GM12878 (cell line): Measurements from ENCODE around the gene CTIF. TPM values are rescaled to one million over a fixed set of nuclear protein-coding genes. Genes with fewer than 3 reads are reported as not detected.

Source experiments
- ATAC-seq: fragments of 200-7000 bp; cut with Tn5 transposase; 3 replicates; pipeline ENCODE4 v1.9.1; 2020; ENCODE audit warnings: mild to moderate bottlenecking, moderate library complexity
- BruUV-seq: library from RNA; stranded (reverse); fragments of 400-500 nt; replicated peaks from 2 replicates; lab custom pipeline; 2021; lab: Mats Ljungman, UMichigan
- CTCF ChIA-PET: fragments of 300-600 bp; sonication (Branson Sonifier 250); formaldehyde crosslinking; extraction: SDS; loops from one replicate; lab custom pipeline; 2021; ENCODE audit warnings: inconsistent platforms; lab: Yijun Ruan, JAX
- POLR2A ChIA-PET: fragments of 350-600 bp; formaldehyde crosslinking; extraction: SDS; loops from one replicate; lab custom pipeline; 2021; ENCODE audit warnings: inconsistent platforms; lab: Charles Lee
- RAD21 ChIA-PET: fragments of 300-600 bp; sonication (Branson Sonifier 250); formaldehyde crosslinking; loops from one replicate; lab custom pipeline; 2023; ENCODE audit warnings: antibody characterized with exemption; ENCODE audit not compliant: unreplicated experiment; lab: Charles Lee
- SMC1A ChIA-PET: fragments of 300-600 bp; sonication (Branson Sonifier 250); formaldehyde crosslinking; loops from one replicate; lab custom pipeline; 2023; ENCODE audit not compliant: unreplicated experiment, uncharacterized antibody; lab: Charles Lee
- DNase-seq: peaks from one replicate; pipeline ENCODE4 v3.0.0-alpha.2; 2011; ENCODE audit warnings: low read depth, low spot score
- FAIRE-seq: peaks from 3 replicates; lab custom pipeline; 2011; peaks lifted over from hg19 to GRCh38; lab: Jason Lieb, UNC
- H2AFZ ChIP-seq: 2 replicates; pipeline ENCODE4 v1.6.0; 2011; ENCODE audit warnings: low read depth, low read length, control low read depth; ENCODE audit not compliant: control insufficient read depth
- H3K27ac ChIP-seq: 2 replicates; pipeline ENCODE4 v1.5.1; 2011; ENCODE audit warnings: control low read depth; ENCODE audit not compliant: control insufficient read depth, insufficient read depth
- H3K27me3 ChIP-seq, 2 experiments: replicated peaks in 1 of 2; 2 replicates each; pipeline versions ENCODE4 v1.6.0 to v1.6.1; 2011; ENCODE audit warnings: low read length in 1 of 2; ENCODE audit not compliant: control insufficient read depth in 2 of 2, insufficient read depth in 2 of 2
- H3K36me3 ChIP-seq, 2 experiments: 2 replicates each; pipeline ENCODE4 v1.5.1; 2011; ENCODE audit warnings: low read length in 1 of 2; ENCODE audit not compliant: control insufficient read depth in 2 of 2, insufficient read depth in 2 of 2
- H3K4me1 ChIP-seq: 2 replicates; pipeline ENCODE4 v1.6.1; 2011; ENCODE audit warnings: mild to moderate bottlenecking, low read length, moderate library complexity, mixed read lengths; ENCODE audit not compliant: control insufficient read depth, insufficient read depth
- H3K4me2 ChIP-seq: 2 replicates; pipeline ENCODE4 v1.6.0; 2011; ENCODE audit warnings: control low read depth; ENCODE audit not compliant: control insufficient read depth, insufficient read depth
- H3K4me3 ChIP-seq: fragments of 200-600 bp; sonication (generic); 2 replicates; pipeline ENCODE4 v1.5.1; 2016
- H3K79me2 ChIP-seq: 2 replicates; pipeline ENCODE4 v1.6.0; 2011; ENCODE audit warnings: low read length; ENCODE audit not compliant: control insufficient read depth, insufficient read depth
- H3K9ac ChIP-seq: 2 replicates; pipeline ENCODE4 v1.8.0; 2011; ENCODE audit warnings: low read length, control low read depth, mixed read lengths; ENCODE audit not compliant: control insufficient read depth, insufficient read depth
- H3K9me3 ChIP-seq: replicated peaks from 3 replicates; pipeline ENCODE4 v1.5.1; 2011; ENCODE audit warnings: mild to moderate bottlenecking, low read length; ENCODE audit not compliant: control insufficient read depth, insufficient read depth
- H4K20me1 ChIP-seq: 2 replicates; pipeline ENCODE4 v1.6.0; 2011; ENCODE audit not compliant: control insufficient read depth, insufficient read depth
- CEBPB ChIP-seq, 2 experiments: fragments of 150-350 bp in 1 of 2; IDR thresholded peaks; 2 replicates each; pipeline ENCODE4 v1.6.1; 2012 to 2014; ENCODE audit warnings: low read depth in 2 of 2, low read length in 2 of 2, borderline replicate concordance in 1 of 2, inconsistent platforms in 1 of 2
- CREM ChIP-seq: IDR thresholded peaks from 2 replicates; pipeline ENCODE4 v1.6.1; 2014; ENCODE audit warnings: antibody characterized with exemption, low read depth
- FOXK2 ChIP-seq: fragments of 450-650 bp; IDR thresholded peaks from 2 replicates; pipeline ENCODE4 v1.6.1; 2017; ENCODE audit warnings: mild to moderate bottlenecking, moderate library complexity
- GATAD2B ChIP-seq: fragments of 450-650 bp; conservative IDR thresholded peaks from 2 replicates; pipeline ENCODE4 v1.6.1; 2017; ENCODE audit warnings: low read depth, mild to moderate bottlenecking, moderate library complexity
- HDAC2 ChIP-seq: fragments of 200-600 bp; sonication (generic); IDR thresholded peaks from 2 replicates; pipeline ENCODE4 v1.6.1; 2017
- LARP7 ChIP-seq: fragments of 450-650 bp; IDR thresholded peaks from 2 replicates; pipeline ENCODE4 v1.6.1; 2017; ENCODE audit warnings: mild to moderate bottlenecking
- MYB ChIP-seq: fragments of 150-350 bp; IDR thresholded peaks from 2 replicates; pipeline ENCODE4 v1.6.1; 2014; ENCODE audit warnings: mild to moderate bottlenecking, low read depth, low read length, borderline replicate concordance
- RELA ChIP-seq: fragments of 450-650 bp; IDR thresholded peaks from 2 replicates; pipeline ENCODE4 v1.8.0; 2014; ENCODE audit warnings: borderline replicate concordance; ENCODE audit not compliant: partially characterized antibody
- RELB ChIP-seq: fragments of 450-650 bp; IDR thresholded peaks from 2 replicates; pipeline ENCODE4 v1.6.1; 2017; ENCODE audit warnings: low read depth, mild to moderate bottlenecking, moderate library complexity
- RUNX3 ChIP-seq: IDR thresholded peaks from 2 replicates; pipeline ENCODE4 v1.6.1; 2012; ENCODE audit warnings: low read length, inconsistent platforms
- SIX5 ChIP-seq: IDR thresholded peaks from 2 replicates; pipeline ENCODE4 v1.6.1; 2011; ENCODE audit warnings: mild to moderate bottlenecking, low read depth, low read length, moderate library complexity; ENCODE audit not compliant: severe bottlenecking
- STAT3 ChIP-seq: IDR thresholded peaks from 2 replicates; pipeline ENCODE4 v1.6.1; 2011; ENCODE audit warnings: low read depth, low read length, improper control_type of control experiment
- USF1 ChIP-seq: IDR thresholded peaks from 2 replicates; pipeline ENCODE4 v1.6.1; 2011; ENCODE audit warnings: borderline replicate concordance, low read depth, mild to moderate bottlenecking, moderate library complexity, mixed read lengths, low read length; ENCODE audit not compliant: insufficient read depth; ENCODE audit errors: extremely low read length
- USF2 ChIP-seq: IDR thresholded peaks from 2 replicates; pipeline ENCODE4 v1.6.1; 2011; ENCODE audit warnings: low read depth, low read length, improper control_type of control experiment, borderline replicate concordance
- ZBTB11 ChIP-seq: fragments of 450-650 bp; formaldehyde crosslinking; IDR thresholded peaks from 2 replicates; pipeline ENCODE4 v1.5.0; 2022; ENCODE audit warnings: mild to moderate bottlenecking, missing genetic modification characterization
- WGBS: methylation state at CpG from one replicate; pipeline ENCODE4 v1.1.6; 2016; ENCODE audit warnings: low lambda C conversion rate; ENCODE audit not compliant: insufficient replicate concordance, insufficient coverage; ENCODE audit errors: missing lambda C conversion rate; 5-methylcytosine and 5-hydroxymethylcytosine counted together
- in situ Hi-C: fragments of 300-500 bp; cut with MboI; formaldehyde crosslinking; loops from 9 replicates; pipeline ENCODE4 v1.14.3; 2018; ENCODE audit warnings: mixed read lengths
- intact Hi-C: fragments of 100-400 bp; cut with micrococcal nuclease; formaldehyde crosslinking; loops from one replicate; pipeline ENCODE4 v1.14.2; 2022; ENCODE audit not compliant: unreplicated experiment
- polyA plus RNA-seq, 11 experiments: library from polyadenylated mRNA; depleted of rRNA in 4 of 11; unstranded in 6 of 11; stranded (reverse) in 5 of 11; fragments of >200 nt; fragmentation: Nextera tagmentation in 4 of 11; fragmentation: Illumina TruSeq in 1 of 11; extraction: Ambion mirVana in 4 of 11; extraction: Trizol in 1 of 11; gene quantifications; 1 replicate in 1 of 11; 2 replicates in 10 of 11; pipeline versions ENCODE4 v1.2.1 to v1.2.3, GENCODE V29; 2011 to 2016; ENCODE audit warnings: inconsistent platforms in 2 of 11, missing spikeins in 2 of 11, low read depth in 1 of 11
- total RNA-seq, 4 experiments: library from RNA; depleted of rRNA in 3 of 4; stranded (reverse); fragments of >200 nt in 3 of 4; fragmentation: Illumina TruSeq in 1 of 4; extraction: Trizol in 1 of 4; gene quantifications; 2 replicates each; pipeline versions ENCODE4 v1.2.1 to v1.2.3, GENCODE V29; 2013 to 2021

Gene CTIF
- total and polyA plus RNA-seq, 10 of the 15 experiments (the other 5 are each of a cell fraction or from before 2014, with no cell fraction given): 0.06 to 11.6 (median 2.5) TPM

- intact Hi-C loops: no loop called here
These were observed 80.7 kb downstream of the CTIF start for GRCh38 chr18:48619501-48619900.

More at GRCh38 chr18:48619501-48619900, 80.7 kb downstream of the CTIF start:
- Histone ChIP-seq H3K36me3 (no peaks in the 10 kb centered on the region), H3K27me3 (no peaks in the 10 kb centered on the region), H3K4me3 (no peak overlapping the region), H3K4me2 (no peak overlapping the region), H4K20me1 (no peaks in the 10 kb centered on the region), H3K79me2 (no peaks in the 10 kb centered on the region), H2AFZ (no peak overlapping the region), H3K27ac (no peak overlapping the region), H3K9ac (no peak overlapping the region), H3K4me1 (peaks cover 14% of the 10 kb centered on the region), H3K9me3 (no peaks in the 10 kb centered on the region)
- no peak for FAIRE-seq
- ChIA-PET CTCF (no interaction called here), RAD21 (no interaction called here), POLR2A (no interaction called here), SMC1A (no interaction called here)
- WGBS: 80% methylated on average over 16 of the region's 16 CpGs
- DNase-seq: no peak
- TF ChIP-seq SIX5 (no peak), RELA (no peak), USF1 (no peak), LARP7 (no peak), CEBPB (IDR thresholded peaks at IDR 0.05; ENCODE audit: borderline replicate concordance in 1 of 2, low read depth in 2 of 2, low read length in 2 of 2) (no peak), CREM (no peak), HDAC2 (no peak), RELB (no peak), ZBTB11 (CRISPR knock-in tag) (no peak), STAT3 (no peak), MYB (no peak), RUNX3 (no peak), USF2 (no peak), GATAD2B (no peak), FOXK2 (no peak)
- in situ Hi-C loops: no loop called here
- ATAC-seq: no peak
- BruUV-seq: no TSS peak
